ENCODE results near the gene EPC1.

The EPC1 gene

GRCh38 chr10:32378363-32379317 is 31.7 kb upstream of the EPC1 start:
- Histone ChIP-seq H3K36me3 (no peaks in the 10 kb centered on the region), H3K4me3 (ENCODE audit: low read depth, low read length) (peak overlapping the region; percentile 87), H3K9me3 (no peaks in the 10 kb centered on the region), H3K4me1 (no peaks in the 10 kb centered on the region; the same call in 1 of the 2 replicates), H3K27me3 (no peaks in the 10 kb centered on the region)
- no peak for TF ChIP-seq CTCF (IDR thresholded peaks at IDR 0.05; ENCODE audit: low read depth, low read length)
- DNase-seq, result peak; percentile 89

- Histone ChIP-seq H3K4me3 (ENCODE audit: low read depth, low read length) (peak overlapping the region; percentile 87), H3K9me3 (no peaks in the 10 kb centered on the region; the same call in 1 of the 2 replicates), H3K4me1 (no peaks in the 10 kb centered on the region; the same call in 1 of the 2 replicates), H3K36me3 (no peaks in the 10 kb centered on the region), H3K27me3 (no peaks in the 10 kb centered on the region)
- DNase-seq, result no peak
- peak; percentile 53 for TF ChIP-seq CTCF (IDR thresholded peaks at IDR 0.05; ENCODE audit: low read depth, low read length)
These were observed 30.7 kb upstream of the EPC1 start for GRCh38 chr10:32377458-32378259.

GRCh38 chr10:32376771-32377170 is 29.8 kb upstream of the EPC1 start:
- H3K36me3 ChIP-seq, result no peaks in the 10 kb centered on the region
- H3K9me3 ChIP-seq, result no peaks in the 10 kb centered on the region; the same call in 1 of the 2 replicates
- DNase-seq, result no peak
- no peaks in the 10 kb centered on the region for H3K27me3 ChIP-seq
- H3K4me3 ChIP-seq (ENCODE audit: low read depth, low read length), result peak overlapping the region; percentile 87
- no peak for TF ChIP-seq CTCF (IDR thresholded peaks at IDR 0.05; ENCODE audit: low read depth, low read length)
- H3K4me1 ChIP-seq, result no peaks in the 10 kb centered on the region; the same call in 1 of the 2 replicates

GRCh38 chr10:32376097-32376496 is 29.1 kb upstream of the EPC1 start:
- DNase-seq, result no peak
- Histone ChIP-seq H3K27me3 (no peaks in the 10 kb centered on the region), H3K36me3 (no peaks in the 10 kb centered on the region), H3K4me3 (ENCODE audit: low read depth, low read length) (peak overlapping the region; percentile 87), H3K9me3 (no peaks in the 10 kb centered on the region; the same call in 1 of the 2 replicates), H3K4me1 (no peaks in the 10 kb centered on the region; the same call in 1 of the 2 replicates)
- TF ChIP-seq CTCF (IDR thresholded peaks at IDR 0.05; ENCODE audit: low read depth, low read length), result no peak

- TF ChIP-seq CTCF (IDR thresholded peaks at IDR 0.05; ENCODE audit: low read depth, low read length), result no peak
- no peaks in the 10 kb centered on the region for H3K27me3 ChIP-seq
- no peaks in the 10 kb centered on the region for H3K36me3 ChIP-seq
- no peaks in the 10 kb centered on the region; the same call in 1 of the 2 replicates for H3K4me1 ChIP-seq
- no peak for DNase-seq
- no peaks in the 10 kb centered on the region; the same call in 1 of the 2 replicates for H3K9me3 ChIP-seq
- no peak overlapping the region for H3K4me3 ChIP-seq (ENCODE audit: low read depth, low read length)
These were observed 28.7 kb upstream of the EPC1 start for GRCh38 chr10:32375631-32376030.

Data from BE2C (cell line).